GM19023 (cell line): Measurements from ENCODE around the gene SEC31A.
"Not testable (repeated sequence)": the region's sequence is repeated elsewhere in the genome, so short reads cannot be mapped to it uniquely, and the experiment has no call there.

Source experiments
- ATAC-seq: cut with Tn5 transposase; IDR thresholded peaks from one replicate; pipeline ENCODE4 v1.9.1; 2021; ENCODE audit warnings: mild to moderate bottlenecking, moderate library complexity; ENCODE audit not compliant: unreplicated experiment

Gene SEC31A

DNA sequence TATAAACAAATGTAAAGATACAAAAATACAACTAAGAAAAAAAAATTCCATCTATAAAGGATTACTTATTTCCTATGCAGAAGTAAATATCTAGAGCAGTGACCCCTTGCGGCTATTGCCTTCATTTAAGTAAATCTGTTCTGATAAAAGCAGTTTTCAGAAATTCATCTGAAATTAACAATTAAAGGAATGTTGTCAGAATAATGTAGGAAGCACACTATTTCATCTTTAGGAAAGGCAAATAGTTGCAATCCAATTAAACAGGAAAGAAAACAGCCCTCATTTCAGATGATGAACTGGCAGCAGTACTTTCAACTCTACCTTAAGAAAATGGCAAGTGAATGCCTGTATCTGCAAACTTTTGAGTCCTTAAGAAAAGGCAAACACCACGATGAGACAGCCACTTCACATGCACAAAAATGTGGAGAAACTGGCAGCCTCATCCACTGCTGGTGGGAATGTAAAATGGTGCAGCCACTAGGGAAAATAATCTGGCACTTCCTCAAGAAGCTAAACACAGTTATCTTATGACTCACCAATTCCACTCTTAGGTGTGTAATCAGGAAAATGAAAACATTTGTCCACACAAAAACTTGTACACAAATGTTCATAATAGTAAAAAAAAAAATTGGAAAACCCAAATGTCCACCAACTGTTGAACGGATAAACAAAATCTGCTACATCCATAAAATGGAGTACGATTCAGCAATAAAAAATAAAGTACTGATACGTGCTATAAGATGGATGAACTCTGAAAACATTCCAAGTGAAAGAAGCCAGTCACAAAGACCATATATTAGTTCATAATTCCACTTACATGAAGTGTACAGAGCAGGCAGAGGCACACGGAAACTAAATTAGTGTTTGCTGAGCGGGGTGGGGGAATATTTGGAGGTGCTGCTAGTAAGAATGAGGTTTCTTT lies 7.6 kb upstream of the SEC31A start:
- ATAC-seq: no peak

- no peak for ATAC-seq
Observed at GRCh38 chr4:82896755-82897154, 5.8 kb upstream of the SEC31A start.

GRCh38 chr4:82893942-82894341 lies 3.0 kb upstream of the SEC31A start:
- ATAC-seq: no peak

- ATAC-seq: no peak
Observed at GRCh38 chr4:82892467-82892802, 1.5 kb upstream of the SEC31A start.

- no peak for ATAC-seq
Observed at GRCh38 chr4:82891707-82892466, 934 bp upstream of the SEC31A start.

DNA sequence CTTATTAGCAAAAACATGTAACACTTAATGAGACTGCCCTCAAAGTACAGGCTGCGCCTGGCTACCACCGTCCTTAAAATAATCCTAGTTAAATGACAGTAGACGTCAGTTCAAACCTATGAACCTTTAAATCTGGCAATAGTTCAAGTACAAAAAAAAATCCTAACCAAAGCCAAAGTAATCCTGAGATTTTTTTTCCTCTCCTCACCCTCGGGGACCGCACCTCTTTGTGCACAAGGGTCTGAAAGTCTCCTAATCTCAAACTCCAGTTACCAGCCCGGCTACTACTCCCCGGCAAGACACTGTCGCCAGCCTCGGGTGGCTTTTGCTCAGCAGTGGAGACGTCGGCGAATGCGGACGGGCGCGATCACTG lies 439 bp downstream of the SEC31A start:
- no peak for ATAC-seq

GRCh38 chr4:82889287-82889686 lies 1.7 kb downstream of the SEC31A start:
- no peak for ATAC-seq

- ATAC-seq: no peak
Observed at GRCh38 chr4:82886147-82886942, 4.6 kb downstream of the SEC31A start.

GRCh38 chr4:82885410-82885809 lies 5.5 kb downstream of the SEC31A start:
- no peak for ATAC-seq

GRCh38 chr4:82868572-82868971 lies 22.4 kb downstream of the SEC31A start:
- no peak for ATAC-seq

DNA sequence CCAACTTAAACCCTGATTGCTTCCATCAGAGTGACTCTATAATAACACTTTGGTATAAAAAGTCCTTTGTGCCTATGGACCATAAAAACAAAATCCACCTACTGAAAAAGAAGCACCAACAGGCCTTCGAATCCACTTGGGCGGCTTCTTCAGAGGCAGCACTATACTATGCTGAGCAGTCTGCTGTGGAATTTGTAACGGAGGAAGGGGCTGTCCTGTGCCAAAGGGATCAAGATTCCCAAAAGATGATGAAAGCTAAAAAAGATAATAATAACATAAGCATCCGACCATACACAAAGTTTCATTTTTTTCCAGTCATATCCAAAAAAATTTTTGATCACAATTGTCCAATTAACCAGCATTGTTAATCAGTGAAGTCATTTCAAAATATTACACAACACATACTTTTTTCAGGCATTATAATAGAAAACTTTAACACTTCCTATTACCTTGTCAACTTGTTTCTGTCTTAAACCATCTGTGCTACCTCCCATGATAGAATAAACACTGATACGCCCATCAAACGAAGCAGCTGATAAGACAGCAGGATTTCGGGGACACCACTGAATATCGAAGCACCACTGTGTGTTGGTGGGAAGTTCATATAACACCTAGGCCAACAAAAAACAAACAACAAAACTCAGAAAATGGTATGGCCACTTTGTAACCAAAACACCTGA lies 24.1 kb downstream of the SEC31A start:
- no peak for ATAC-seq

GRCh38 chr4:82866033-82866432 lies 24.9 kb downstream of the SEC31A start:
- not testable (repeated sequence) for ATAC-seq

- ATAC-seq: no peak
Observed at GRCh38 chr4:82865592-82865991, 25.4 kb downstream of the SEC31A start.

DNA sequence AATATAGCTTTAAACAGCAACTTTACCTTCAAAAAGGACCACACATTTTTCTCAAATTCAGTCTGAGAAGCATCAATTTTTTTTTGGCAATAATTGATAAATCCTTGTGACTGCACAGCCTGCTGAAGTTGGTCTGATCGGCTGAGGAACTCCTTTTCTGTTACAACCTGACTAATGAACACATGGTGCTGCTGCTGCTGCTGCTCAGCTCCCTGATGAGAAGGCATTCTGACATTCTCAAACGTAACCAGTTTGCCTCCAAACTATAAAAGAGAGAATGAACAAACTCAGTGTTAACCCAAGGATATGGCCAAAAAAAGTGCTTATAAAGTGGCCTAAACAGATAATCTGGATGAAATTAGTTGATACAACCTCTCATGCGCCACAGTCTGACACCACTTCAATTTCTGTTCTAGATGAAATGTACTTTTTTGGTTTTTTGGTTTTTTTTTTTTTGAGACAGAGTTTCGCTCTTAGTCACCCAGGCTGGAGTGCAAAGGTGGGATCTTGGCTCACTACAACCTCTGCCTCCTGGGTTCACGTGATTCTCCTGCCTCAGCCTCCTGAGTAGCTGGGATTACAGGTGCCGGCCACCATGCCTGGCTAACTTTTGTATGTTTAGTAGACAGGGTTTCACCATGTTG lies 26.5 kb downstream of the SEC31A start:
- no peak for ATAC-seq

DNA sequence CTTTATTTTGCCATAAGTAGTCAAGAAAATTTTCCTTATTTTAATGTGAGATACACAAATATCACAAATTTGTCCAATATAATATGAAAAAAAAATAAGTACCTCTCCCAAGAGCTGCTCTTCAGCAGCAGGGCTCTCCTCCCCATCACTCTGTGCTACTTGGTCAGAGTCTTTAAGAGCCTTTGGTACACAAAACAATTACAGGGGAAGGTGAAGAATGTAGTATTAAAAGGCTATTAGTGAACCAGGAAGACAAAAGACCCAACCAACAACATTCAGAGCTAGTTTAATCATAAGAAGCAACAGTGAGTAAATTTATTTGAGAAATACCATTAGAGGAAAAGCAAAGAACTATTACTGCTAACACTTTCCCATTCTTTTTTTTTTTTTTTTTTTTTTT lies 29.4 kb downstream of the SEC31A start:
- no peak for ATAC-seq

DNA sequence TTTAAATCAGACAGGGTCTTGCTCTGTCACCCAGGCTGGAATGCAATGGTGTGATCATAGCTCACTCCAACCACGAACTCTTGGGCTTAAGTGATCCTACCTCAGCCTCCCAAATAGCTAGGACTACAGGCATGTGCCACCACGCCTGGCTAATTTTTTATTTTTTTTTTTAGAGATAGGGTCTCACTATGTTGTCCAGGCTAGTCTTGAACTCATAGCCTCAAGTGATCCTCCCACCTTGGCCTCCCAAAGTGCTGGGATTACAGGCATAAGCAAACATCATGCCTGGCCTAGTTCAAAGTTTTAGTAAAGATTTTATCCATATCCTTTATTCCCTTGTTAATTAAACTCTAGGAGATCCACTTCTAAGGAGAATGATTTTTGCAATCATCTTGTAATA lies 30.5 kb downstream of the SEC31A start:
- not testable (repeated sequence) for ATAC-seq

GRCh38 chr4:82852751-82853285 lies 38.1 kb downstream of the SEC31A start:
- ATAC-seq: no peak

- no peak for ATAC-seq
Observed at GRCh38 chr4:82851885-82852750, 38.8 kb downstream of the SEC31A start.

GRCh38 chr4:82851318-82851717 lies 39.6 kb downstream of the SEC31A start:
- no peak for ATAC-seq
